ENCODE results near the gene ACIN1.

DNA sequence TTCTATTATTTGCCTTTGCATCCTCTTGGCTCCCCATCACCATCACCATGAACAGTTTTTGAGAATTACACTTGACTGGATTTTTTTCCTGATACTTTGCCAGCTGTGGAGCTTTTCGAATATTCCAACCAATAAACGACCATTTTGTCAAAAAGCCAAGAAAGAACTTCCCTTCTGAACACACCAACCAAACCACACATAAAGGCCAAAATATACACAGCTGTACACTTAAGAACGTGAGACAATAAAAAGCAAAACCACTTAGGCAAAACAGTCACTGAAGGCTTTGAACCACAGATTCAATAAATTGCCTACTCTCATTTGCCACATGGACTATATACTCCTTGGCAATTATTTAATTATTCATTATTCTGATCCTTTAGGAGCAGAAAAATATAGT is 86.1 kb downstream of the ACIN1 start:
- no peak for TF ChIP-seq EZH2 (IDR thresholded peaks at IDR 0.05)
- no peak for TF ChIP-seq POLR2AphosphoS5 (IDR thresholded peaks at IDR 0.05; ENCODE audit: borderline replicate concordance, low read depth, low read length)
- TF ChIP-seq FOXP2 (optimal IDR thresholded peaks at IDR 0.05; ENCODE audit: control extremely low read depth, extremely low read length, insufficient read depth), result no peak
